ENCODE data around the gene CLEC2D.

- no peak for TF ChIP-seq CTCF (IDR thresholded peaks at IDR 0.05 in 8 of 11, conservative IDR thresholded peaks at IDR 0.05 in 3 of 11)
- TF ChIP-seq POLR2A (IDR thresholded peaks at IDR 0.05), result no peak
- no peak for TF ChIP-seq POLR2AphosphoS5 (IDR thresholded peaks at IDR 0.05)
Observed at GRCh38 chr12:9625019-9625418, 44.5 kb upstream of the CLEC2D start.

All from spleen (tissue), 7 donors.